Bronchial epithelial cell (primary cell): ENCODE results near the gene MPRIP. TPM values are rescaled to one million over a fixed set of nuclear protein-coding genes. Genes with fewer than 3 reads are reported as not detected.

ENCODE experiments used
- DNase-seq: peaks from one replicate; pipeline ENCODE4 v3.0.0-alpha.2; 2010; ENCODE audit warnings: low read depth
- FAIRE-seq: peaks from 2 replicates; lab custom pipeline; 2011; peaks lifted over from hg19 to GRCh38; lab: Jason Lieb, UNC
- H3K27me3 ChIP-seq: 2 replicates; pipeline ENCODE4 v1.5.1; 2011; ENCODE audit warnings: low read length; ENCODE audit not compliant: control insufficient read depth, insufficient read depth
- H3K36me3 ChIP-seq: 2 replicates; pipeline ENCODE4 v1.5.1; 2011; ENCODE audit warnings: low read length; ENCODE audit not compliant: control insufficient read depth, insufficient read depth
- H3K4me3 ChIP-seq: 2 replicates; pipeline ENCODE4 v1.5.1; 2011; ENCODE audit warnings: mild to moderate bottlenecking, low read depth, low read length, control low read depth
- total RNA-seq: library from RNA; depleted of rRNA; stranded (reverse); fragments of >200 nt; gene quantifications from 2 replicates; pipeline ENCODE4 v1.2.1, GENCODE V29; 2014
- TF ChIP-seq, protein P1 (sequence below): IDR thresholded peaks from 2 replicates; pipeline ENCODE4 v1.5.1; 2011; ENCODE audit warnings: mild to moderate bottlenecking, moderate library complexity, low read length, control low read depth, inconsistent platforms; ENCODE audit not compliant: insufficient read depth, severe bottlenecking

The MPRIP gene
- total RNA-seq, 1 donor from 2014 or later = 183 TPM

DNA sequence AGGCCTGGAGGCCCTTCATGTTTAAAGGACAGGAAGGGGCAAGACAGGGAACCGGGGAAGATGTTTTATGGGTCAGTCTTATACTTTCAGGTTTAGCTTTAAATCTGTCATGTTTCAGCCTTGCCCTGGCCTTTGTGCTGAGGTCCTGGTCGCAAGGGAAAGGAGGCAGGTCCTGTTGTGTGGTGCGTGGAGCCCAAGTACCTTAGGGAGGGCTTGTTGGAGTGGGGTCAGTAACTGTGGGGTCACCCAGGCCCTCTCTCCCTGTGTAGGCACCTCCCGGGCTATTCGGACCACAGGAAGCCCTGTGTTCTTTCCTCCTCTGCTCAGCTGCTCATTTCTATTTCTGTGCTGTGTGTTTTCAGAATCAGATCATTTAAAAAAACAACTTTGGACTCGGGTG lies 42.7 kb downstream of the MPRIP start:
- FAIRE-seq = no peak
- Histone ChIP-seq H3K4me3 (no peak overlapping the region), H3K27me3 (no peaks in the 10 kb centered on the region), H3K36me3 (peaks cover 15% of the 10 kb centered on the region)
- no peak for DNase-seq
- TF ChIP-seq, protein P1, sequence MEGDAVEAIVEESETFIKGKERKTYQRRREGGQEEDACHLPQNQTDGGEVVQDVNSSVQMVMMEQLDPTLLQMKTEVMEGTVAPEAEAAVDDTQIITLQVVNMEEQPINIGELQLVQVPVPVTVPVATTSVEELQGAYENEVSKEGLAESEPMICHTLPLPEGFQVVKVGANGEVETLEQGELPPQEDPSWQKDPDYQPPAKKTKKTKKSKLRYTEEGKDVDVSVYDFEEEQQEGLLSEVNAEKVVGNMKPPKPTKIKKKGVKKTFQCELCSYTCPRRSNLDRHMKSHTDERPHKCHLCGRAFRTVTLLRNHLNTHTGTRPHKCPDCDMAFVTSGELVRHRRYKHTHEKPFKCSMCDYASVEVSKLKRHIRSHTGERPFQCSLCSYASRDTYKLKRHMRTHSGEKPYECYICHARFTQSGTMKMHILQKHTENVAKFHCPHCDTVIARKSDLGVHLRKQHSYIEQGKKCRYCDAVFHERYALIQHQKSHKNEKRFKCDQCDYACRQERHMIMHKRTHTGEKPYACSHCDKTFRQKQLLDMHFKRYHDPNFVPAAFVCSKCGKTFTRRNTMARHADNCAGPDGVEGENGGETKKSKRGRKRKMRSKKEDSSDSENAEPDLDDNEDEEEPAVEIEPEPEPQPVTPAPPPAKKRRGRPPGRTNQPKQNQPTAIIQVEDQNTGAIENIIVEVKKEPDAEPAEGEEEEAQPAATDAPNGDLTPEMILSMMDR = no peak

DNA sequence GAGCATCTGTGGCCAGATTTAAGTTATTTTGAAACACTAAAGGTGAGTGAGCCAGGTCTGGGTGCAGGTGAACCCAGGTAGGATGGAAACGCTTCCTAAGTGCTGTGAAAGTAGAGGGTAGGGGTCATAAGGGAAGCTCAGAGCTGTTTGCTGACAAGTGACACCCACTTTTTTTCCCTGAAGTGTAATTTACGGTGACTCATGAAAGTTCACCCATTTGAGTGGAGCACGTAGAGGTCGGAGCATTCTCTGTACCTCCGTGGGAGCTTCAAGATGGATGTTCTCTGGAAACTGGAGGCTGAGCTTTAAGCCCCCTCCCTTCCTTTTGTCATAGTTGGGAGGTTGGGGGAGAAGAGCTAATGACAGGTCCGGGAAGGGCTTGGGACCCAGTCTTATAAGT lies 44.3 kb downstream of the MPRIP start:
- FAIRE-seq (no peak), DNase-seq (no peak)
- H3K36me3 ChIP-seq = peaks cover 18% of the 10 kb centered on the region
- no peaks in the 10 kb centered on the region for H3K27me3 ChIP-seq
- TF ChIP-seq, protein P1 = no peak
- H3K4me3 ChIP-seq = no peak overlapping the region

DNA sequence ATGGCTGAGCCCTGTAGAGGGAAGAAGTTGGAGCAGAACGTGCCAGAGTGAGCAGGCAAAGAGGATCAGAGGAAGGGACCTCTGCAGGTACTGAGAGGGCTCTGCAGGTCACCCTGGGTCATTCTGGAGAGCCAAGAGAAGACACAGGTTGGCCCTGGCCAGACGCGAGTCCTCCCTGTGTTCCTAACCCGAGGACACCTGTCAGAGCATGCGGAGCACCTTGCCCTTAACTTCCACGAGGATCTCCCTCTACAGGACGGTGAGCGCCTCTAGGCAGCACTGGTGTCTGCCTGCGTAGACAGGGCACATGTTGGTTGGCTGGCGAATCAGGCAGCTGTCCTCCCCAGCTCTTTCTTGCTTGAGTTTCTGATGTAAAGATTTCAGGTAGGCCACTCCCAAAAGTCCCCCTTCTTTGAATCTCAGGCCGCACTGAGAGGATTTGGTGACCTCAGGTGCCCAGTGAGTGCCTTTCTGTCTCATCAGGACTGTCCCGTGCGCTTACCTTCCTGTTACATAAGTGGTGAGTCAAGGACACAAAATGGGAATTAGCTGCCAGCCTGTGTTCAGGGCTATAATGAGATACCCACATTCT lies 45.3 kb downstream of the MPRIP start:
- no peak for DNase-seq
- TF ChIP-seq, protein P1 = peak; percentile 11
- H3K27me3 ChIP-seq = no peaks in the 10 kb centered on the region
- no peak overlapping the region for H3K4me3 ChIP-seq
- FAIRE-seq = no peak
- peaks cover 18% of the 10 kb centered on the region for H3K36me3 ChIP-seq

DNA sequence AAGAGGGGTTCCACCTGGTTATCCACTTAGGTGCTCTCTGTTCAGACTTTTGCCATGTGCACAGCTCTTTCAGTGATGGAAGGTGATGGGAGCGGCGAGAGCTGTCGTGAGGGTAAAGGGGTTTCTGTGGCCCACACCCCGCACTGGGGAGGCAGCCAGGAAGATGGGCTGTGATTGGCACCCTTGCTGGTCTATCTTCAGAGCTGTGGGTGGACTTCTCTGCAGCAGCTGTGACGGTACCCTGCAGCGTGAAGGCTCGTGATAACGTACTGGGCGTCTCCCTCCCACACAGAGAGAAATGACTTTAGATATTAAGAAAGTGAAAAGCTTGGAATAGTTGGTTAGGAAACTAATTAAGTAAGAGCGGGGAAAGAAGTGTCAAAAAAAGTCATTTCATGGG lies 45.8 kb downstream of the MPRIP start:
- no peak overlapping the region for H3K4me3 ChIP-seq
- FAIRE-seq (no peak), DNase-seq (no peak)
- TF ChIP-seq, protein P1 = no peak
- peaks cover 19% of the 10 kb centered on the region for H3K36me3 ChIP-seq
- no peaks in the 10 kb centered on the region for H3K27me3 ChIP-seq

DNA sequence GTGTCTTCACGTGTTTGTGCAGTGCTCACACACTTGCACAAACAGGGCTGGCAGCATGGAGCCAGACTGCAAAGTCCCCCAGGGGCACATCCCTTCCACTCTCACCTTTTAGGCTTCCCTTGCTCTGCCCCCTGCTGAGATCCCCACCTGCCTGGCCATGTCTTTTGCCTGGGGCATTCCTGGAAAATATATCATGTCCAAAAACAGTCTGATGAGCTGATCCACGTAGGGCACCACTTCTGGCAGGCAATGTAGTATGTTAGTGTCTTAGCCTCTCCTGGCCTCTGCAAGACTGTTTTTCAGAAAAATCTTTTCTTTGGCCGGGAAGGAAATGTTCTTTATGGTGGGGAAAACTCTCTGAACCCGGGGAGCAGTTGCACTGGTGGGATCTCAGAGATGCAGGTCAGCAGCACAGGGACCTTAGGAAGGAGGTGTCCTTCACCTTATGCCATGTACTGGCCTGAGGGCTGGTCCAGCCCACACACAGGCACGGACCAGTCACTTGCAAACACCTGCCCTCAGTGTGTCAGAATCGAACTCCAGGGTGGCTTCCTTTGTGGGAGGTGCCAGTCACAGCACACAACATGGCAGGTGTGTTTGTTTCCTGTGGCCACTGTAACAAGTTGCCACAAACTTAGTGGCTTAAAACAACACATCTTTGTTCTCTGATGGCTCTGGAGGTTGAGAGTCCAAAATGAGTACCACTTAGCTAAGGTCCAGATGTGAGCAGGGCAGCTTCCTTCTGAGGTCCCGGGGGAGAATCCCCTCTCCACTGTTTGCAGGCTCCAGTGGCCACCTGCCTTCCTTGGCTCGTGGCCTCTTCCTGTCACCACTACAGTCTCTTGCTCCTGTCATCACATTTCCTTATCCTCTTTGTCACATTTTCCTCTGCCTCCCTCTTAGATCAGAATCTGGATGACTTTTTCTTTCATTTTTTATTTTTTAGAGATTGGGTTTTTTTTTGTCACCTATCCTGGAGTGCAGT lies 46.6 kb downstream of the MPRIP start:
- H3K27me3 ChIP-seq = no peaks in the 10 kb centered on the region
- no peak overlapping the region for H3K4me3 ChIP-seq
- DNase-seq (no peak), FAIRE-seq (peak; percentile 50)
- TF ChIP-seq, protein P1 = no peak
- peaks cover 17% of the 10 kb centered on the region for H3K36me3 ChIP-seq
